Activated gamma-delta T cell treated with anti-CD3 and anti-CD28 coated beads, Interleukin-2, amount 50 U/mL, for 16 hours (primary cell): ENCODE data around the gene GJE1.
A peak's percentile ranks its signal among the peaks of the same experiment; 100 is the strongest.
"Not testable (repeated sequence)": the region's sequence is repeated elsewhere in the genome, so short reads cannot be mapped to it uniquely, and the experiment has no call there.

Source experiments
- DNase-seq: peaks from one replicate; pipeline ENCODE4 v3.0.0-alpha.2; 2020; ENCODE audit warnings: low read depth

The GJE1 gene, protein sequence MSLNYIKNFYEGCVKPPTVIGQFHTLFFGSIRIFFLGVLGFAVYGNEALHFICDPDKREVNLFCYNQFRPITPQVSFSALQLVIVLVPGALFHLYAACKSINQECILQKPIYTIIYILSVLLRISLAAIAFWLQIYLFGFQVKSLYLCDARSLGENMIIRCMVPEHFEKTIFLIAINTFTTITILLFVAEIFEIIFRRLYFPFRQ

DNA sequence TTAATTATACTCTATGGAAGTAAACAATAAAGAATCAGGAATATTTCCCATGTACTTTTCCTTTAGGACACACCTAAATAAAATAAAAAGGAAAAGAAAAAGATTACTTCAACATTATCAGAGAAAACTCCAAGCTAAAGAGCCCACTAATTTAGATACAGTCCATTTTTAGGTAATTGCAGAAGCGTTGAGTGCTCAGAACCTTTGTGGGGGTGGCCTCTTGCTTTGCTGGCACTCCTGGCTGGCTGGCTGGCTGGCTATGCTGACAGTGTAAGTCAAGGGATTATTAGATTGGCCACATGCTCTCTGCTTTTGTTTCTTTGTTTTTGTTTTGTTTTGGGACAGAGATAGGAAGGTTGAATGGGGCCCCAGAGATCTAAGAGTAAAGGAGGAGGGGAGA, at the start of gene GJE1:
GJE1 (plus strand) TSS at position 301 of the 400 bp plus-strand sequence. CDS start 234 bp downstream, outside the sequence.
- DNase-seq = no peak

DNA sequence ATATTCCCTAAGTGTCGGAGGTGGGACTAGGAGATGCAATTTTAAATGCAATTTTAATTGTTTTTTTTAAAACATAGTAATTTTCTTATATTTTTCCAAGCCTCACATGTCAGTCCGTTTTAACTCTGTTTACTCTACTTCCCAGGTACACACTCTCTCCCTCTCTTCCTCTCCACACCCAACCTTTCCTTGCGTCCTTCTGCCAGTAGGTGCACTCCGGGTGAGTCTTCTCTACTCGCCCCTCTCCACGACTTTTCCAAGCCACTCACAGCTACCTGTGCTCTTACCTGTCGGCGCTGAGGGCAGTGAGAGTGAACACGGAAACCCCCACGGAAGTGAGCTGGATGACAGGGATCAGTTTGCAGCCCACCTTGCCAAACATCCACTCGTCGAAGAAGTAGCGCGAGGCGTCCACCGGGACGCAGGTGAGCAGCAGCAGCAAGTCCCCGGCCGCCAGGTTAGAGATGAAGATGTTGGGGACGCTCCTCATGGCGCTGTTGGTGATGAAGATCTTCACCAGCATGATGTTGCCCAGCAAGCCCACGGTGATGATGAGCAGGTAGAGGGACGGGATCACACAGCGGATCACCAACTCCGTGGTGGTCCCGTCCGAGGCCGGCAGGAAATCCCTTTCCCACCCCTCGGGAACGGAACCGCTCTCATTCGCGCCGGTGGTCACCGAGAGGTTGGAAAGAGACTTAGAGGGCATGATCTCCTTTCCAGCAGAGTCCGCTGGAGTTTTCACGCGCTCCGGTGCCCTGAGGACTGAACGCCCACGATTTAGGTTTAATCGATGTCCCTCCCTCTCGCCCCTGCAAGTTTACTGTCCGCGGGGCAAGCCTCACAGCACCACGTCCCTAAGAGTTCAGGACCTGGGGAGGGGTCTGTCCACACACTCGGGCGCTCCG, 44.5 kb upstream of the GJE1 start:
- no peak for DNase-seq

DNA sequence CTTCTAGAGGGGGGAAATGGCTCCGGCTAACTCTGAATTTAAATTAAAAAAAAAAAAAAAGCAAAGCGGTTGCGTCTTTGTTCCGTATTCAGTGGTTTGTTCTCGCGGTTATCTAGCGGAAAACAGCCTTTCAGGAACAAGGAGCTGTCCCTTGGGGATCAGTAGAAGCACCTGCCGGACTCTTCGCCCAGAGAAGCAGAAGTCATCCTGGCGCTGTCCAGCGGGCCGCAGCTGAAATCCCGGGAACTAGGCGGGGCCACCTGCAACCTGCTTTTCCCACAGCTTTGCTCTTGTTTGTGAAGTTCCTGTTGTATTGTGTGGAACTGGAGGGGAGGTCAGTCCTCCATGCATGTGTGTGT, 43.9 kb upstream of the GJE1 start:
- no peak for DNase-seq

DNA sequence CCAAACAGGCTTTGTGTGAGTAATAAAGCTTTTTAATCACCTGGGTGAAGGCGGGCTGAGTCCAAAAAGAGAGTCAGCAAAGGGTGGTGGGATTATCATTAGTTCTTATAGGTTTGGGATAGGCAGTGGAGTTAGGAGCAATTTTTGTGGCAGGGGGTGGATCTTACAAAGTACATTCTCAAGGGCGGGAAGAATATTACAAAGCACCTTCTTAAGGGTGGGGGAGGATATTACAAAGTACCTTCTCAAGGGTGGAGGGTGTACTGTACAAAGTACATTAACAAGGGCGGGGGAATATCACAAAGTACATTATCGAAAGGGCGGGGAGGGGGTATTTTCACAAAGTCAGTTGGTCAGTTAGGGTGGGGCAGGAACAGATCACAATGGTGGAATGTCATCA, 27.9 kb upstream of the GJE1 start:
- not testable (repeated sequence) for DNase-seq

DNA sequence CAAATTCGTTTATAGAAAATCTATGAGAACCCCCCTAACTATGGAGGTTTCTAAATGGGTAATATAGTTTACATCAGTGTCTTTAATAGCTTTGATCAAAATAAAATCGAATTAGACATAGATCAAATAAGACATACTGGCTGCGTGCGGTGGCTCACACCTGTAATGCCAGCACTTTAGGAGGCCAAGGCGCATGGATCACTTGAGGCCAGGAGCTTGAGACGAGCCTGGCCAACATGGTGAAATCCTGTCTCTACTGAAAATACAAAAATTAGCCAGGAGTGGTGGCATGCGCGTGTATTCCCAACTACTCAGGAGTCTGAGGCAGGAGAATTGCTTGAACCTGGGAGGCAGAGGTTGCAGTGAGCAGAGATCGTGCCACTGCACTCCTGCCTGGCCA, 21.9 kb upstream of the GJE1 start:
- not testable (repeated sequence) for DNase-seq

DNA sequence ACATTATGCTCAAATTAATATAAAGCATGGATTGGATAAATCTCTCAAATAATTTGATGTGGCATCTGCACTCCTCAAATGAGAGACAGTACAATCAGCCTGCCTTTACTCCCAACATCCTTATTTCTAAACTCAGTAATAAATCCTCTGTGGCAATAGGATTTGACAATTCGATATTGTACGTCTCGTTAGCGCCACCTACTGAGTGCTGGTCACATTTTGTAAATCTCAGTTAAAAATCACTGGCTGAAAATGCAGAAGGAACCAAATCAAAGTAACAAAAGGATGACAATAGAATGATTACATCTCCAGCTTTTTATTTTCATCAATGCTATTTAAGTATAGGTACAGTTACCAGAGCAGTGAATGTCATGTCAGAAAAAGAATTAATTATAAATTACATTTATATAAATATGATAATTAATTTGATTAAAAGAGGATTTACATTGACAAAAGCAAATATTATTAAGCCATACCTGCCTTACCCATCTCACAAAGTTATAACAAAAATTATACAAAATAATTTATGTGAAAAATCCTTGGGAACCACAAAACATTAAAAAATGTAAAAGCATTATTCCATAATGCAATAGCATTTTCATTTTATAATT, 20.2 kb upstream of the GJE1 start:
- DNase-seq = peak; percentile 30

DNA sequence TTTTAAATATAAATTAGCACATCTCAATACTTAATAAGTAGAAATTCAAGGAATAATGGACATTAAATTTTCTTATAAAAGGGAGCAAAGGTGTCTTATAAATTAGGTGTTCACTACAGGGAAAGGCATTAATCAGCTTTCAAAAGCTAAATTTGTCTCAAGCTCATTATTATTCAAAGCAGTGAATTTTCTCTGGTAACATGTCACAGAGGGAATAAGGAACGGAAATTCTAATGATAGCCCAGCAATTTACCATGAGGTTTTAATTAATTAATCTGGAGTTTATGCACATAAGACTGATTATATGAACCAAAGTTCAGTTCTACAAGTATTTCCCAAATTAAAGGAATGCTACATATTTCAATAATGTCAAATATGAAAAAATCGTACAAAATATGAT, 15.4 kb upstream of the GJE1 start:
- no peak for DNase-seq

DNA sequence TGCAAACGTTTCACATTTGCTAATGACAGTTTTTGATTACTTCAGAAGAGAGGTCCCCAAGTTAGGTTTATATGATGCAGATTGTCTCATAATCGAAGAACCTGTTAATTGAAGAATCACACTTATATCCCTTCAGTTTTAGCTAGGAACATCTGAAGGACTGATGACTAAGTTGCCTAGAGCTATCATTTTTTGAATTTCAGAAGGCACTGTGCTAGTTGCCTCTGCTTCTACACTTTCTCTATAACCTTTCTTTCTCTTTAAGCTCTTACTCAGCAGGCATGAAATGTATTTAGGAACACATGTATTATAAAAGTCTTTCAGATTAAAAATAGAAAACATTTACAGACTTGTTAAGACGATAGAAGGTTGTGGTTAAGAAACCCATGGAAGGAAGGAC, 14.4 kb upstream of the GJE1 start:
- DNase-seq = no peak

DNA sequence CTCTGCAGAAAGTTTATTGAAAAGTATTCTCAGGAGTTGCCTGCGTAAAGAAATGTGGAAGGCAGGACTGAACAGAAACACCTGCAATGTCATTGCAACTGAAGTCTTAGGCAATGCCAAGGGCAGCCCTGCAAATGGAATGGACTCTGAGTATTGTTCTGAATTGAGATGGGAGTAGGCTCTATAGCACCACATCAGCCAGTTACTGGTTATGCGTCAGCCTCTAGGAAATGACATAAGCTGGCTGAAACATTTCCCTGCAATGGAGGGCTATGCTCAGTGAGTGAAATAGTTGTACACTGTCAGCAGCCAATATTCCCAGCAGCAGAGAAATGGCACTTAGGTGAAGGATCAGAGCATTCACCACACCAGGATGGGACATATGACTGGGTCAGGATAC, 13.8 kb upstream of the GJE1 start:
- no peak for DNase-seq

DNA sequence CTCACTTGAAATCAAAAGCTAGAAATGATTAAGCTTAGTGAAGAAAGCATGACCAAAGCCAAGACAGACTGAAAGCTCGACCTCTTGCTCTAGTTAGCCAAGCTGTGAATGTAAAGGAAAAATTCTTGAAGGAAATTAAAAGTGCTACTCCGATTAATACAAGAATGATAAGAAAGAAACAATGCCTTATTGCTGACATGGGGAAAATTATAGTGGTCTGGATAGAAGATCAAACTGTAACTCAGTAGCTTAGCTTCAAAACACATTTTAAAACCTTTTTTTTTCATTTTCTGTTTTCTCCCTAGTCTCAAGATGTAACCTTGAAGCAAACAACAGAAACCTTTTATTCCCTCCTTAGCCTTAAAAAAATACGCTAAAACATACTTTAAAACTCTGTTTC, 11.4 kb upstream of the GJE1 start:
- DNase-seq = no peak

DNA sequence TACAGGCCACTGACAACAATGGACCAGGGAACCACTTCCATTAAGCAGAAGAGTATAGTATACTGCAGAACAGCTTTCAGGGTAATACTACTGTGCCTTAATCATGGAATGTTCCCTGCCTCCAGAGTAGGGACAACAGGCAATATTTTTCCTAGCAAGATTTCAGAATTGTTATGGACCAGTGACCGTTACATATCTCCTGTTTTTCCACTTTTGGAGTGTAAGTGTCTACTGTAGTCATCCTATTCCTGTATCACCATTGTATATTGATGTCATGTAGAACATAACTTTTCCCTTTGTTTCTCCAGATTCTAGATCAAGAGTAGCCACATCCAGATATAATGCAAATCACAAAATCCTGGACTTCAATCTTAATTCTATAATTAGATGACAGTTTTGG, 1.9 kb upstream of the GJE1 start:
- DNase-seq = no peak

DNA sequence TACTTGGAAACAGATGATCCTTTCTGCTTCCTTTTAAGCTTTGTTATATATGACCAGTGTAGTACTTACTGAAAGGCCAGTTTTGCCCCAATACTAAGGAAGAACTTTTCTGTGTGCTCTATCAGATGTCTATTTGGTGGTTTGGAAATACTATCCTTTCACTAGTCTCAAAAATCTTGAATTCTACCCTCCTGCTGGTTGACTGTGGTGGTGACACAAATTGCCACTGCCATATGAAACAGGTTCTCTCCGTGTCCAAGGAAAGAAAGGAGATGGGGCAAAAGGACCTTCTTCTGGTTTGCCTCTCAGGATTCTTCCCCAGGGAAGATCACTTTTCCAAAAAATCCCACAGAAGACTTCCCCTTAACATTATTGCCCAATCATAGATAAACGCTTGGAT, 6.2 kb downstream of the GJE1 start:
- no peak for DNase-seq

DNA sequence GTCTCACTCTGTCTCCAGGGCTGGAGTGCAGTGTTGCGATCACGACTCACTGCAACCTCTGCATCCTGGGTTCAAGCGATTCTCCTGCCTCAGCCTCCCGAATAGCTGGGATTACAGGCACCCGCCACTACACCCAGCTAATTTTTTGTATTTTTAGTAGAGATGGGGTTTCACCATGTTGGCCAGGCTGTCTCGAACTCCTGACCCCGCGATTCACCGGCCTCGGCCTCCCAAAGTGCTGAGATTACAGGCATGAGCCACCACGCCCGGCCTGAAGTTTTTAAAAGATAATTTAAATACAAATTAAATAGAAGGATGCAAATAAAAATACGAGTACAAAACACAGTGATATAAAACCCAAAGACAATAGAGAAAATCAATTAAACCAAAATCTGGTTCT, 8.8 kb downstream of the GJE1 start:
- DNase-seq = not testable (repeated sequence)

DNA sequence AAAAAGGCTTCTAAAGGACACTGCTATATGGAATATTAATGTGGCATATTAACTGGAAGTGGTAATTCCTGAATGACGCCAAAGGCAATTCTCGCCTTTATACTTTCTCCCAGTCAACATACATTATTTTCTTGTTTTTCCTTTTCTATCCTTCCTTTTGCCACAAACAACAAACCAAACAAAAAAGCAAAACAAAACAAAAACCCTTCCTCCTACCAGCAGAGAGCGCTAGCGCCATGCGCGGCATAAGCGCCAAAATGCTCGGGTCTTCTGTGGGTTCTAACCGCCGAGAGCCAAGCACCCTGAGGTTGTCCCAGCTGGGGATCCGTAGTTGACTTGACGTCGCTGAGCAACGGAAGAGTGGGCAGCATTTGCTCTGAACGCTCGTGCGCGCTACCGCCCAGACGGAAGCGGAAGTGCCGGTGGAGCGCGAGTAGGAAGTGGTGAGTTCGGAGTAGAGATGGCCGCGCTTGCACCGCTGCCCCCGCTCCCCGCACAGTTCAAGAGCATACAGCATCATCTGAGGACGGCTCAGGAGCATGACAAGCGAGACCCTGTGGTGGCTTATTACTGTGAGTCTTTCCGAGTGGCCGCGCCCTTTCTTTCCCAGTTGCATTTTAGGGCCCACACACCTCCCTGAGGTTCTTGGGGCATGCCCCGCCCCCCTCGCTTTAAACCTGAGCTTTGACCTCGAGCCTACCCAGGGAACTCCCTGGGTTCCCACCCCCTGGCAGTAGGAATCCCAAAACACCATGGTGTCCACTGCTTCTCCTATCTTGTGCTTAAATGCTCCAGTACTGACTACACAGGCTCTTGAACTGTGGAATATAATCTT, 14.3 kb downstream of the GJE1 start, which contains the start of the genes NMBR and VTA1:
NMBR (minus strand) TSS at position 295 of the 835 bp plus-strand sequence. CDS start 58,464 bp downstream, outside the sequence.
VTA1 (plus strand) TSS at position 436 of the 835 bp plus-strand sequence; CDS start at position 461, 25 bp downstream.
- peak; percentile 93 for DNase-seq

DNA sequence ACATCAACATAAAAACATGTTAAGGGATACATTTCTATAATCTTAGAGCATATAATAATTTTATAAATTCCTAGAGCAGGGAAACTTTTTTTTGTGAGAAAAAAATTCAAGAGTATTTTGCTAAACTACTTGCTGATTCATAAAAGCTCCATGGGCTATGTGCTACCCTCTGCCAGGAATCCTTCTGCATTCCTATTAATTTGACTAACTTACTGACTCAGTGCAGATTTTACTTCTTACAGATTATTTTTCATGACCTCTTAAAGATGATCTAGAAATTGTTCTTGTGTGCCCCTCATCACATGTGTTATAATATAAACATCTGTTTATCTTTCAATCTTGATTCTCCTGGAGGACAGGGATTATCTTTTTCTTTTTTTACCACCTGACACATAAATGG, 20.0 kb downstream of the GJE1 start:
- no peak for DNase-seq

DNA sequence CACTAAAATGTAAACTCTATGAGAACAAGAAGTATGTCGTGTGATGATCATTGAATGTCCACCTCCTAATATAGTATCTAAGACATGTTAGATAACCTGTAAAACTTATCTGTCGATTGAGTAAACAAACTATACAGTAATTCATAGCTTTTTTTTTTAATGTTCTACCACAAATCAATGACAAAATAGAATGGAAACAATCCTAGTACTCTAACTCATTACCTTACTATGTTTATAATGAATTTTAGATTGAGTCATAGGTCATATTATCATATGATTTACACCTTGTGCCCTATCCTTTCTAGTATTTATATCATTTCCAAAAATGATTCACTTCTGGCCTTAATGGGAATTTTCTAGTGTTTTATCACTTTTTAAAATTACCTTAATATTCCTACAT, 20.5 kb downstream of the GJE1 start:
- no peak for DNase-seq

DNA sequence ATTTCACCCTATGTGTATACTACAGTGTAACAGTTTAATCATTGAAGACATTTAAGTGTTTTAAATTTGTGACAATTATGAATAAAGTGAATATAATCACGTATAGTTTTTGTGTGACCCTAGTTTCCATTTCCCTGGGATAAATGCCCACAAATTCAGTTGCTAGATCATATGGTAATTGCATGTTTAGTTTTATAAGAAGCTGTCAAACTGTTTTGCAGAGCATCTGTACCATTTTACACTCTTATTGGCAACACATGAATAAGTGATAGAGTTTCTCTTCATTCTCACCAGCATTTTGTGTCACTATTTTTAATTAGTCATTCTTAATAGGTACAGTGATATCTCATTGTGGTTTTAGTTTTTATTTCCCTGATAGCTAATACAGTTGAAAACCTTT, 21.6 kb downstream of the GJE1 start:
- no peak for DNase-seq

DNA sequence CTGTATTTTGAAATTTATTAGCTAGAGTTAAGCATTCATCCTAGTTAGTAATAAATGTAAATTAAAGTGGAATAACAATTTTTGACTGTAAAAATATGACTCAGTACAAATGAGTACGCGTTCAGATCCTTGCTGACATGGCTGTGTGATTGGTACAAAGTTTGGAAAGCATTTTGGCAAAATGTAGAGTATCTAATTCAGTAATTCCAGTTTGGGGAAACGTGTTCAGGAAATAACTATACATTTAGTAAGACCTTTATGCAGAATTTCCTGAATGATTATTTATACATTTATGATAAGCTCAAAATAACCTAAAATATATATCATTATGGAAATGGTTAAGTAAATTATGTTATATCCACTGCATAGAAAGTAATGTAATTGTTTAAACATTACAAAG, 22.4 kb downstream of the GJE1 start:
- no peak for DNase-seq

DNA sequence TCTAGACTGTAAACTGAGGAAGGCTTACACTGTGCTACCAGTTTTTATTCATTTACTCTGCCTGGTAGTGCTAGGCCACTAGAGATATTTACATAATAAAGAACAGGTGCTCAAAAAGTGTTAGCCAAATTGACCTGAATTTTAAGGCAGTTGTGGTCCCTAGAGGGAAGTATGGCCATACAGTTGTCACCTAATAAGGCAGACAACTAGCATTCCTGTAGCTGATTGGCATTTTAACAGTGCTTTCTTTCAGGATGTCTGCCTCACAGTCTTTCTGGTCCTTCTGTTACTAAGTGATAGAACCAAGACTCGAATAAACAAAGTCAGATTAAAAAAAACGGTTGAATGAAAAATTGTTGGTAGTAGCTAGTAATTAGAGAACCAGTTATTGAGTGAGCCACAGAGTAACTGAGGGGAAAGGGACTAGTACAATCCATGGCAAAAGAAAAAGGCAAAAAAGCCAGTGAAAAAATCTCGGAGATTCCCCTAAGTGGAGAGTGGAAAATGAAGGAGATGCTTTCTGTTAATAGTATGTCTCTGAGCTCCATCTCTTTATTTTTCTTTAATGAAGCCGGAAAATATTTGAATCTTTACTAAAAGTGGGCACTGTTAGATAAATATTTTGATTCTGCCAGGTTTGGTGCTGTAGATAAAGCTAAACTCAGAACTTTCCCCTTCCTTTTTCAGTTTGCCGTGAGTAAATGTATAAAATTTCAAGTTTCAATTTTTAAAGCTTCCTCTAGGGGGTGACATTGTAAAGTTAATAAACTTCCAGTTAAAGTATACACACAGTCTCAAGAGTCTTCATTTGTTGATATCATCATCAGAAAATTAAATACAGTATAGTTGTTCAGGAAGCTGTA, 23.4 kb downstream of the GJE1 start:
- DNase-seq = no peak

DNA sequence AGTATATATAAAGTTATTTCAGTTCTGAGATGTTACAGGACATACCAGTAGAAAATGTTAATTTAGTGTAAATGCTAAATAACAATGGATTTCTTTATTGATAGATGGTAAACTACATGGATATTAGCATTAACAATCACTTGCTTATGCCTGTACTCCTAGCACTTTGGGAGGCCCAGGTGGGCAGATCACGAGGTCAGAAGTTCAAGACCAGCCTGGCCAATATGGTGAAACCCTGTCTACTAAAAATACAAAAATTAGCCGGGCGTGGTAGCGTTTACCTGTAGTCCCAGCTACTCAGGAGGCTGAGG, 24.0 kb downstream of the GJE1 start:
- not testable (repeated sequence) for DNase-seq

DNA sequence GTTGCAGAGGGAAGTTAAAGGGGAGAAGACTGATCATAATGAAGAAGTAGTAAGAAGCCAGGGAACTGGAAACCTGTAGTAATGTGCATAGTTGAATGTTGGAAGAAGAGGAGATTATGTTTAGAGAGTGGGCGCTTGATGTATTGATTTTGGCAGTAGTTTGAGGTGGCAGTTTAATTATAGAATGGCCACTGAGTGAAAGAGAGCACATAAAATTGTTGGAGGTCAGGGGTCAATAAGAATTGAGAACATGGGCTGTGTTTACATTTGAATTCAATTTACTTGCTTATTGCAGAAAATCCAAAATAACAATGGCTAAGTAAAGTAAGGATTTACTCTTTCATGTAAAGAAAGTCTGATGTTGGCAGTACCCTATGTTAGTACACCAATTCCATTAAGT, 30.1 kb downstream of the GJE1 start:
- DNase-seq = no peak
